ENCODE measurements around the gene TXNRD1.

The TXNRD1 gene

GRCh38 chr12:104290320-104290719 is 74.7 kb downstream of the TXNRD1 start:
- Histone ChIP-seq H3F3A (ENCODE audit: control insufficient read depth, insufficient read depth) (peaks cover 10% of the 10 kb centered on the region), H3K36me3 (ENCODE audit: control insufficient read depth, low read length) (peaks cover 54% of the 10 kb centered on the region), H3K79me2 (ENCODE audit: control insufficient read depth, low read length) (peaks cover 83% of the 10 kb centered on the region), H3K9me2 (replicated peaks; ENCODE audit: control insufficient read depth, low read length) (no peaks in the 10 kb centered on the region), H3K27me3 (ENCODE audit: control insufficient read depth, low read length) (no peaks in the 10 kb centered on the region), H3K9me3 (ENCODE audit: control insufficient read depth, insufficient read depth, low read length) (no peaks in the 10 kb centered on the region), H3K27ac (ENCODE audit: low read depth, low read length) (no peak overlapping the region), H3K4me1 (ENCODE audit: control insufficient read depth, low read length) (peaks cover 21% of the 10 kb centered on the region), H3K4me3 (ENCODE audit: low read length) (no peak overlapping the region), H3K4me2 (ENCODE audit: low read length) (no peak overlapping the region), H4K20me1 (ENCODE audit: control insufficient read depth, insufficient read depth, low read depth, low read length) (0 out of 2 replicates have a peak, but pooled peaks cover 8% of the 10 kb centered on the region)
- no peak for TF ChIP-seq EZH2phosphoT487 (IDR thresholded peaks at IDR 0.05; ENCODE audit: borderline replicate concordance, low read length)
- TF ChIP-seq CTCF (IDR thresholded peaks at IDR 0.05; ENCODE audit: low read depth, low read length, poor library complexity, severe bottlenecking), result no peak

DNA sequence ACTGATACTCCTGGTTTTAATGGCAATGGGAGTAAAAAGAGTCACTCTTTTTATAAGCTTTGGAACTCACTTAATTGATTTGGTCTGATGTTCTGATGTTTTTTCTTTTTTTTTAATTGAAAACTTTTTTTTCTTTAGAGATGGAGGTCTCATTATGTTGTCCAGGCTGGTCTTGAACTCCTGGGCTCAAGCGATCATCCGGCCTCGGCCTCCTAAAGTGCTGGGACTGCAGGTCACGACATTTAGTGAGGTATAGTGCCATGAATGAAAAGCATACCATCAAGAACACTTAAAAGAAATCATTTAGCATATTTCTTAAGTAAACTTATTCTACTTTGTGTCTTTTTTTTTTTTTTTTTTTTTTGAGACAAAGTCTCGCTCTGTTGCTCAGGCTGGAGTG is 75.3 kb downstream of the TXNRD1 start:
- TF ChIP-seq CTCF (IDR thresholded peaks at IDR 0.05; ENCODE audit: low read depth, low read length, poor library complexity, severe bottlenecking) (no peak), EZH2phosphoT487 (IDR thresholded peaks at IDR 0.05; ENCODE audit: borderline replicate concordance, low read length) (no peak)
- no peaks in the 10 kb centered on the region for H3K9me3 ChIP-seq (ENCODE audit: control insufficient read depth, insufficient read depth, low read length)
- H3K4me3 ChIP-seq (ENCODE audit: low read length), result no peak overlapping the region
- H3K9me2 ChIP-seq (replicated peaks; ENCODE audit: control insufficient read depth, low read length), result no peaks in the 10 kb centered on the region
- peaks cover 59% of the 10 kb centered on the region for H3K36me3 ChIP-seq (ENCODE audit: control insufficient read depth, low read length)
- no peak overlapping the region for H3K27ac ChIP-seq (ENCODE audit: low read depth, low read length)
- H3K79me2 ChIP-seq (ENCODE audit: control insufficient read depth, low read length), result peaks cover 88% of the 10 kb centered on the region
- H3K4me2 ChIP-seq (ENCODE audit: low read length), result no peak overlapping the region
- H3K27me3 ChIP-seq (ENCODE audit: control insufficient read depth, low read length), result no peaks in the 10 kb centered on the region
- H3K4me1 ChIP-seq (ENCODE audit: control insufficient read depth, low read length), result peaks cover 17% of the 10 kb centered on the region
- H4K20me1 ChIP-seq (ENCODE audit: control insufficient read depth, insufficient read depth, low read depth, low read length), result peaks cover 11% of the 10 kb centered on the region; the same call in 1 of the 2 replicates
- peaks cover 8% of the 10 kb centered on the region for H3F3A ChIP-seq (ENCODE audit: control insufficient read depth, insufficient read depth)

- H4K20me1 ChIP-seq (ENCODE audit: control insufficient read depth, insufficient read depth, low read depth, low read length), result peaks cover 13% of the 10 kb centered on the region; the same call in 1 of the 2 replicates
- H3K9me3 ChIP-seq (ENCODE audit: control insufficient read depth, insufficient read depth, low read length), result no peaks in the 10 kb centered on the region
- no peak overlapping the region for H3K4me2 ChIP-seq (ENCODE audit: low read length)
- H3K9me2 ChIP-seq (replicated peaks; ENCODE audit: control insufficient read depth, low read length), result no peaks in the 10 kb centered on the region
- peaks cover 8% of the 10 kb centered on the region for H3K4me1 ChIP-seq (ENCODE audit: control insufficient read depth, low read length)
- no peak overlapping the region for H3K27ac ChIP-seq (ENCODE audit: low read depth, low read length)
- H3K79me2 ChIP-seq (ENCODE audit: control insufficient read depth, low read length), result peaks cover 97% of the 10 kb centered on the region
- peaks cover 3% of the 10 kb centered on the region; the same call in 1 of the 2 replicates for H3F3A ChIP-seq (ENCODE audit: control insufficient read depth, insufficient read depth)
- no peak overlapping the region for H3K4me3 ChIP-seq (ENCODE audit: low read length)
- no peaks in the 10 kb centered on the region for H3K27me3 ChIP-seq (ENCODE audit: control insufficient read depth, low read length)
- TF ChIP-seq EZH2phosphoT487 (IDR thresholded peaks at IDR 0.05; ENCODE audit: borderline replicate concordance, low read length) (no peak), CTCF (IDR thresholded peaks at IDR 0.05; ENCODE audit: low read depth, low read length, poor library complexity, severe bottlenecking) (no peak)
- peaks cover 67% of the 10 kb centered on the region for H3K36me3 ChIP-seq (ENCODE audit: control insufficient read depth, low read length)
Measured at GRCh38 chr12:104291867-104292524, 76.4 kb downstream of the TXNRD1 start.

Data from DOHH2 (cell line).